Measurements from ENCODE around the gene ELN. TPM values are rescaled to one million over a fixed set of nuclear protein-coding genes. Genes with fewer than 3 reads are reported as not detected.
"Not testable (repeated sequence)": the region's sequence is repeated elsewhere in the genome, so short reads cannot be mapped to it uniquely, and the experiment has no call there.

Gene ELN
- total RNA-seq, 1 experiment from 2014 or later: not detected

GRCh38 chr7:74031403-74032190 lies 3.6 kb downstream of the ELN start:
- no peak for DNase-seq (ENCODE audit: low read depth, low spot score)
- in situ Hi-C loops (cut with HindIII; ENCODE audit: low pct_unique_long_range_greater_than_20kb, low sequenced_read_pairs): no loop called here

GRCh38 chr7:74032191-74032490 lies 4.2 kb downstream of the ELN start:
- in situ Hi-C loops (cut with HindIII; ENCODE audit: low pct_unique_long_range_greater_than_20kb, low sequenced_read_pairs): no loop called here
- no peak for DNase-seq (ENCODE audit: low read depth, low spot score)

GRCh38 chr7:74032624-74033371 lies 4.8 kb downstream of the ELN start:
- in situ Hi-C loops (cut with HindIII; ENCODE audit: low pct_unique_long_range_greater_than_20kb, low sequenced_read_pairs): no loop called here
- no peak for DNase-seq (ENCODE audit: low read depth, low spot score)

- peak; percentile 76 for DNase-seq (ENCODE audit: low read depth, low spot score)
- in situ Hi-C loops (cut with HindIII; ENCODE audit: low pct_unique_long_range_greater_than_20kb, low sequenced_read_pairs): no loop called here
These were observed 5.7 kb downstream of the ELN start for GRCh38 chr7:74033372-74034311.

- DNase-seq (ENCODE audit: low read depth, low spot score): no peak
- in situ Hi-C loops (cut with HindIII; ENCODE audit: low pct_unique_long_range_greater_than_20kb, low sequenced_read_pairs): no loop called here
These were observed 9.6 kb downstream of the ELN start for GRCh38 chr7:74037609-74038008.

- in situ Hi-C loops (cut with HindIII; ENCODE audit: low pct_unique_long_range_greater_than_20kb, low sequenced_read_pairs): no loop called here
- no peak for DNase-seq (ENCODE audit: low read depth, low spot score)
These were observed 10.4 kb downstream of the ELN start for GRCh38 chr7:74038194-74038961.

GRCh38 chr7:74039337-74039736 lies 11.4 kb downstream of the ELN start:
- DNase-seq (ENCODE audit: low read depth, low spot score): no peak
- in situ Hi-C loops (cut with HindIII; ENCODE audit: low pct_unique_long_range_greater_than_20kb, low sequenced_read_pairs): no loop called here

- no peak for DNase-seq (ENCODE audit: low read depth, low spot score)
- in situ Hi-C loops (cut with HindIII; ENCODE audit: low pct_unique_long_range_greater_than_20kb, low sequenced_read_pairs): no loop called here
These were observed 12.3 kb downstream of the ELN start for GRCh38 chr7:74040101-74040790.

- in situ Hi-C loops (cut with HindIII; ENCODE audit: low pct_unique_long_range_greater_than_20kb, low sequenced_read_pairs): no loop called here
- no peak for DNase-seq (ENCODE audit: low read depth, low spot score)
These were observed 13.0 kb downstream of the ELN start for GRCh38 chr7:74040791-74041520.

GRCh38 chr7:74042746-74043522 lies 15.0 kb downstream of the ELN start:
- in situ Hi-C loops (cut with HindIII; ENCODE audit: low pct_unique_long_range_greater_than_20kb, low sequenced_read_pairs): no loop called here
- DNase-seq (ENCODE audit: low read depth, low spot score): no peak

GRCh38 chr7:74043523-74043951 lies 15.6 kb downstream of the ELN start:
- in situ Hi-C loops (cut with HindIII; ENCODE audit: low pct_unique_long_range_greater_than_20kb, low sequenced_read_pairs): no loop called here
- DNase-seq (ENCODE audit: low read depth, low spot score): no peak

GRCh38 chr7:74044366-74045350 lies 16.7 kb downstream of the ELN start:
- no peak for DNase-seq (ENCODE audit: low read depth, low spot score)

GRCh38 chr7:74046581-74046980 lies 18.6 kb downstream of the ELN start:
- DNase-seq (ENCODE audit: low read depth, low spot score): not testable (repeated sequence)

More at GRCh38 chr7:74044366-74045350, 16.7 kb downstream of the ELN start:
- in situ Hi-C loops (cut with HindIII; ENCODE audit: low pct_unique_long_range_greater_than_20kb, low sequenced_read_pairs): no loop called here

GRCh38 chr7:74047804-74048380 lies 19.9 kb downstream of the ELN start:
- in situ Hi-C loops (cut with HindIII; ENCODE audit: low pct_unique_long_range_greater_than_20kb, low sequenced_read_pairs): no loop called here
- no peak for DNase-seq (ENCODE audit: low read depth, low spot score)

More at GRCh38 chr7:74046581-74046980, 18.6 kb downstream of the ELN start:
- in situ Hi-C loops (cut with HindIII; ENCODE audit: low pct_unique_long_range_greater_than_20kb, low sequenced_read_pairs): not testable (repeated sequence)
